Mononuclear cell (primary cell): Measurements from ENCODE around the gene SLC4A2. TPM values are rescaled to one million over a fixed set of nuclear protein-coding genes. Genes with fewer than 3 reads are reported as not detected.
"Not testable (repeated sequence)": the region's sequence is repeated elsewhere in the genome, so short reads cannot be mapped to it uniquely, and the experiment has no call there.

Experiments
- H3K27me3 ChIP-seq: 2 replicates; pipeline ENCODE4 v1.6.0; 2011; ENCODE audit warnings: low read length, control low read depth; ENCODE audit not compliant: insufficient read depth
- H3K4me1 ChIP-seq: 2 replicates; pipeline ENCODE4 v1.5.1; 2011; ENCODE audit warnings: mild to moderate bottlenecking, low read length, control low read depth; ENCODE audit not compliant: insufficient read depth
- H3K4me3 ChIP-seq: 2 replicates; pipeline ENCODE4 v1.5.1; 2011; ENCODE audit warnings: mild to moderate bottlenecking, low read length, moderate library complexity
- H3K9me3 ChIP-seq: 2 replicates; pipeline ENCODE4 v1.5.1; 2011; ENCODE audit warnings: low read depth, mild to moderate bottlenecking, control low read depth, low read length
- total RNA-seq: library from RNA; depleted of rRNA; stranded (reverse); fragments of >200 nt; gene quantifications from one replicate; pipeline ENCODE4 v1.2.3, GENCODE V29; 2012

The SLC4A2 gene
- total RNA-seq, 1 donor, result 9.4 TPM

GRCh38 chr7:151033864-151034249, 25.5 kb upstream of the SLC4A2 start:
- H3K9me3 ChIP-seq, result no peaks in the 10 kb centered on the region
- H3K4me3 ChIP-seq, result no peak overlapping the region
- H3K27me3 ChIP-seq, result no peaks in the 10 kb centered on the region
- peaks cover 12% of the 10 kb centered on the region for H3K4me1 ChIP-seq

GRCh38 chr7:151034312-151035025, 24.9 kb upstream of the SLC4A2 start:
- Histone ChIP-seq H3K9me3 (no peaks in the 10 kb centered on the region), H3K4me3 (no peak overlapping the region), H3K27me3 (no peaks in the 10 kb centered on the region), H3K4me1 (peaks cover 12% of the 10 kb centered on the region)

GRCh38 chr7:151035026-151035717, 24.2 kb upstream of the SLC4A2 start:
- Histone ChIP-seq H3K4me1 (peaks cover 9% of the 10 kb centered on the region), H3K27me3 (no peaks in the 10 kb centered on the region), H3K9me3 (no peaks in the 10 kb centered on the region), H3K4me3 (no peak overlapping the region)

DNA sequence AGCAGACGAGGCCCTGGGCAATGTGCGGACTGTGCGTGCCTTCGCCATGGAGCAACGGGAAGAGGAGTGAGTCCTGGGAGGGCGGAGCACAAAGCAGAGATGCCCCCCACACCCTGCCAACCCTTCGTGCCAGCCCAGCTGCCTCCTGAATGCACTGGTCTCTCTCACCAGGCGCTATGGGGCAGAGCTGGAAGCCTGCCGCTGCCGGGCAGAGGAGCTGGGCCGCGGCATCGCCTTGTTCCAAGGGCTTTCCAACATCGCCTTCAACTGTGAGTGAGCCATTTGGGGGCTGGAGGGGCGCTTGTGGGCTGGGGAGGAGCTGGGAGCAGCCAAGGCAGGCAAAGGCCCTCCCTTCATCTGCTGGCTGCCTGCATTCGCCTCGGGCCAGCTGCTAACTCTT, 23.5 kb upstream of the SLC4A2 start:
- Histone ChIP-seq H3K27me3 (no peaks in the 10 kb centered on the region), H3K4me1 (peaks cover 9% of the 10 kb centered on the region), H3K4me3 (no peak overlapping the region), H3K9me3 (no peaks in the 10 kb centered on the region)

GRCh38 chr7:151038951-151039849, 20.2 kb upstream of the SLC4A2 start:
- no peaks in the 10 kb centered on the region for H3K27me3 ChIP-seq
- H3K4me3 ChIP-seq, result no peak overlapping the region
- H3K9me3 ChIP-seq, result no peaks in the 10 kb centered on the region
- H3K4me1 ChIP-seq, result peaks cover 9% of the 10 kb centered on the region

DNA sequence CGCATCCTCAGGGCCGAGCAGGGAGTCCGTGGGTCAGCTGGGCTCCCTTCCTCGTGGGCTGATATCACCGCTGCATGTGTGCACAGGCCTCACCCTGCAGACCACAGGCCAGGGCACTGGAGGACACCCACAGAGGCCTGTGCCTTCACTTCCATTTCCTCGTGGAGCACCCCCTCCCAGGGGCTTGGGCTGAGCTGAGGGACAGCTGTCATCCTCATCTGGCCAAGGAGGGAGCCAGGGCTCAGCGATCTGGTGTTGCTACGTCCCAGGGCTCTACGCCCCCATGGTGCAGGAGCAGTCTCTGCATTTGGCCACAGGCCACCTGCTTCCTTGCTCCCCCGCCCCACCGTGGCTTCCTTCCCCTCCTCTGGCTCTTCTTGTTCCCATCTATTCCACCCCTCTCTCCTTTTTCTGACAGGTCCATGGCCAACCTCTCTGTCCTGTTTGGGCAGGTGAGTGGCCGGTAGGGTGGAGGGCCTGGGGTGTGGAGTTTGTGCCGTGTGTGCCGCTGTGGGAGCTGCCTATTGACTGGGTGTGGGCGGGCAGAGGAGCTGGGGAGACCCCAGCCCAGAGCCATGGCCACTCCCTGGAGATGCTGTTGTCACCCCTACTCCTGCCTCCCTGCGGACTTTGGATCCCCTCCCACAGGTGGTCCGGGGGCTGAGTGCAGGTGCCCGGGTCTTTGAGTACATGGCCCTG, 19.4 kb upstream of the SLC4A2 start:
- peaks cover 9% of the 10 kb centered on the region for H3K4me1 ChIP-seq

DNA sequence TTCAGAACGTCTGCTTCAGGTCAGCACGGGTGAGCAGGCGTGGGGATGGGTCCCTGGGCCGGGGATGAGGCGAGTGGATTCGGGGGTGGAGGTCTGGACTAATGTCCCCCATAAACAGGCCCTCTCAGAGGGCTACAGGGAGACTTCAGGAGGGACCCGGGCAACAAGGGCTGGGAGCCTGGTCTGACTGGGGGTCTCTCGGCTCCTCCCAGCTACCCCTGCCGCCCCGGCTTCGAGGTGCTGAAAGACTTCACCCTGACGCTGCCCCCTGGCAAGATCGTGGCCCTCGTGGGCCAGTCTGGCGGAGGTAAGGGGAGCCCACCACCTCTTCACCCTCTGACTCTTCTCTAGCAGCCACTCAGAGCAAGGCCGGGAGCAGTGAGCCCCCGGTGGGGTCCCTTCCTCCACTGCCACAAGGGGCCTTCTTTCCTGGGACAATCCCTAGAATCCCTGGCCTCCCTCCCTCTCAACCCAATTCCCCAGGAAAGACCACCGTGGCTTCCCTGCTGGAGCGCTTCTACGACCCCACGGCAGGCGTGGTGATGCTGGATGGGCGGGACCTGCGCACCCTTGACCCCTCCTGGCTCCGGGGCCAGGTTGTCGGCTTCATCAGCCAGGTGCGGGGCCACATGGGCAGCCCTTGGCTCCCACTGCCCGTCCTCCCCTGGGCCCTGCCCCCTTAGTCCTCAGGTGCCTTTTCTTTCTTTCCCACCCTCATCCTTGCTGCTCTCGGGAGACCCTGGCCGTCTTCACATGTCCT, 18.6 kb upstream of the SLC4A2 start:
- no peak overlapping the region for H3K4me3 ChIP-seq
- H3K4me1 ChIP-seq, result peaks cover 9% of the 10 kb centered on the region
- no peaks in the 10 kb centered on the region for H3K27me3 ChIP-seq
- no peaks in the 10 kb centered on the region for H3K9me3 ChIP-seq

More for the DNA sequence above, 19.4 kb upstream of the SLC4A2 start:
- H3K9me3 ChIP-seq, result no peaks in the 10 kb centered on the region
- H3K4me3 ChIP-seq, result no peak overlapping the region
- no peaks in the 10 kb centered on the region for H3K27me3 ChIP-seq

DNA sequence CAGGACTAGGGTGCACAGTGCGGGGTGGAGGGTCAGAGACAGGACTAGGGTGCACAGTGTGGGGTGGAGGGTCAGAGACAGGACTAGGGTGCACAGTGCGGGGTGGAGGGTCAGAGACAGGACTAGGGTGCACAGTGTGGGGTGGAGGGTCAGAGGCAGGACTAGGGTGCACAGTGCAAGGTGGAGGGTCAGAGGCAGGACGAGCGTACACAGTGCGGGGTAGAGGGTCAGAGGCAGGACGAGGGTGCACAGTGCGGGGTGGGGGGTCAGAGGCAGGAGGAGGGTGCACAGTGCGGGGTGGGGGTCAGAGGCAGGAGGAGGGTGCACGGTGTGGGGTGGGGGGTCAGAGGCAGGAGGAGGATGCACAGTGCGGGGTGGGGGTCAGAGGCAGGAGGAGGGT, 15.9 kb upstream of the SLC4A2 start:
- not testable (repeated sequence) for H3K4me1 ChIP-seq, H3K27me3 ChIP-seq, H3K4me3 ChIP-seq, H3K9me3 ChIP-seq

DNA sequence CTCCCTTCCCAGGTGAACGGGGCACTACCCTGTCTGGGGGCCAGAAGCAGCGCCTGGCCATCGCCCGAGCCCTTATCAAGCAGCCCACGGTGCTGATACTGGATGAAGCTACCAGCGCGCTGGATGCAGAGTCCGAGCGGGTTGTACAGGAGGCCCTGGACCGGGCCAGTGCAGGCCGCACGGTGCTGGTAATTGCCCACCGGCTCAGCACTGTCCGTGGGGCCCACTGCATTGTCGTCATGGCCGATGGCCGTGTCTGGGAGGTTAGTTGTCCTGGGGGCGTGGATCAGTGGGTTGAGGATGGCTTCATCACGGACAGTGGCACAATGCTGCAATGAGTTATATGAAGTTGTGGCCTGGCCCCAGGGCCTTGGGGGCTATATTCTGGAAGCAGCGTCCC, 15.4 kb upstream of the SLC4A2 start:
- Histone ChIP-seq H3K27me3 (no peaks in the 10 kb centered on the region), H3K4me3 (no peak overlapping the region), H3K4me1 (peaks cover 6% of the 10 kb centered on the region), H3K9me3 (no peaks in the 10 kb centered on the region)

- Histone ChIP-seq H3K9me3 (no peaks in the 10 kb centered on the region), H3K4me3 (no peak overlapping the region), H3K4me1 (no peaks in the 10 kb centered on the region), H3K27me3 (no peaks in the 10 kb centered on the region)
These were observed 14.1 kb upstream of the SLC4A2 start for GRCh38 chr7:151045262-151045661.

DNA sequence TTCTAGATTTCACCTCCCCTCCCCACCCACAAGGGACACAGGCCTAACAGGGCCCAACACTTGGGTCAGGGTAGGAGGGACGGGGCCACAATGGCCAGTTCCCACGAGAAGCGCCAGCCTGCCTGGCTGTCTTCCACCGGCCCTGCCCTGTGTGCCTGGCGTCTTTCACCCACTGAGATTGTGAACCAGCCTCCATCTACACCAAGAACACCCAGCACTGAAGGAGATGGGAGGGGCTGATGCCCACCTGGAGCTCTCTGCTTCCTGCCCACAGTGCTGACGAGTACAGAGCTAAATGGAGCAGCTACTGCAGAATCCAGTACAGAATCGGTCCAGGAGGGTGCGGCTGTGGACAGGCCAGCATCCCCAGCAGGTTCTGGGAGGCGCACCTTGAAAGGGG, 13.4 kb upstream of the SLC4A2 start:
- Histone ChIP-seq H3K4me1 (peaks cover 2% of the 10 kb centered on the region), H3K4me3 (no peak overlapping the region), H3K9me3 (no peaks in the 10 kb centered on the region), H3K27me3 (no peaks in the 10 kb centered on the region)

- Histone ChIP-seq H3K4me1 (peaks cover 5% of the 10 kb centered on the region), H3K27me3 (no peaks in the 10 kb centered on the region), H3K4me3 (no peak overlapping the region), H3K9me3 (no peaks in the 10 kb centered on the region)
These were observed 12.5 kb upstream of the SLC4A2 start for GRCh38 chr7:151046603-151047573.

DNA sequence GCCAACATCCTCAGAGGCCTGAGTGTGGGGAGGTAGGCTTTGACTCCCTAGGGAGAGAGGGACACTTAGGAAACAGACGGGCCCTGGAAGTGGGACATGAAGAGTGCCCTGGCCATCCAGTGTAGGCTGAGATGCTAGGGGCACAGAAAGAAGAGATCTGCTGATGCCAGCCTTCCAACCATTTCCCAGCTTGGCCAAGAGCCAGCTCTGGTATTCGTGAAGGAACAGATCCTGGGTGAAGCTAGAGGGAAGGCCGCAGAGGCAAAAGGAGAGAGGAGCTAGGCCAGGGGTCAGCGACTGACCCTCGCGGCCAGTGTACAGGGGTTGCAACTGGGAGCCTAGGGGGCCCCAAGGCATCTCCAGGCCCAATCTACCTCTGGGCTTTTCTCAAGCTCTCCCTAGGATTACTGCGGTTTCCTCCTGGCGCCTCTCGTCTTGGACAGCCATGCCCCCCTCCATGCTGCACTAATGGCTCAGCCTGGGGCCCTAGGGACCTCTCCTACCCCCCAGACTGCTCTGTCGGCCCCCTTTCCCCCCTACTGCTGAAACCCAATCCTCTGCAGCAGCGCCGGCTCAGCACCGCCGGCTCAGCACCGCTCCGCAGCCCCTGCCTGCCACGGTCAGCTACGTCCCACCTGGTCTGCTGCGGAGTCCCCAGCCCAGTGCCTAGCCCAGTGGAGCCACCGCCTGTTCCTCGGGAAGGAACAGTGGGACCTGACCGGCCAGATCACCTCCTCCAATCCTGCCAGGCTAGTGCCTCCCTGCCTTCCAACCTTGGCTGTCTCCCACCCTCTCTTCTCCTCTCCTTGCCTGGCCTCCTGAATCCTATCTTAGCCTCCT, 11.2 kb upstream of the SLC4A2 start, which contains the start of gene ASIC3:
Gene ASIC3 (plus strand): TSS at position 556 of the 840 bp plus-strand sequence. CDS start 355 bp downstream, outside the sequence.
- Histone ChIP-seq H3K4me1 (peaks cover 10% of the 10 kb centered on the region), H3K9me3 (no peaks in the 10 kb centered on the region), H3K4me3 (no peak within 1 kb of the TSS), H3K27me3 (no peaks in the 10 kb centered on the region)
